Caki2 (cell line): ENCODE measurements around the gene FICD. TPM values are rescaled to one million over a fixed set of nuclear protein-coding genes. Genes with fewer than 3 reads are reported as not detected.
"Not testable (repeated sequence)": the region's sequence is repeated elsewhere in the genome, so short reads cannot be mapped to it uniquely, and the experiment has no call there.

Experiments
- DNase-seq: peaks from one replicate; pipeline ENCODE4 v3.0.0-alpha.2; 2015; ENCODE audit warnings: low read depth
- in situ Hi-C: cut with HindIII; loops from 2 replicates; pipeline ENCODE4 v1.10.0; 2016; ENCODE audit warnings: low sequenced_read_pairs, low pct_unique_long_range_greater_than_20kb, mixed read lengths
- total RNA-seq: library from RNA; depleted of rRNA; stranded (reverse); fragments of >200 nt; shearing (Covaris generic); gene quantifications from 2 replicates; pipeline ENCODE4 v1.2.3, GENCODE V29; 2014; ENCODE audit warnings: low replicate concordance; rRNA removed

The FICD gene
- total RNA-seq = 1.4 and 1.7 TPM in 2 replicates

- peak; percentile 97 for DNase-seq
- in situ Hi-C loops = no loop called here
These were observed at the start of gene FICD for GRCh38 chr12:108514973-108515814. Gene FICD, plus strand, starts transcription at chr12:108515277. Its CDS starts 1,696 bp downstream, at chr12:108516973.

DNA sequence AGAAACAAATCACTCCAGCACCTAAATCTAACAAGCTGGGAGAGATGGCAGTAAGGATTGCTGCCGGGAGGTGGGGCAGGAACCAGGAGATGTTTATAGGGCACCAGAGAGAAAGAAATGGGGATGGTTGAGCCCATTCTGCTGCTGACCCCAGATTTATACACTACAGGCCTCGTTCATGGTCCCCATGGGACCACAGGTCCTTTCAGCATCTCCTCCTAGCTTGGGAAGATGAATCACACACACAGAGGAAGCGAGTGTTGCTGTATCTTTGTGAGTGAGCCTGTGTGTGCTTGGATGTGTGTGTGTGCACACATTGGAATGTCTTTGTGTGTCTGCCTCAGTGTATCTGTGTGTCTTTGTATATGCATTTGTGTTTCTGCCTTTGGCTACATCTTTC is 49.7 kb upstream of the FICD start:
- in situ Hi-C loops = no loop called here
- DNase-seq = no peak

DNA sequence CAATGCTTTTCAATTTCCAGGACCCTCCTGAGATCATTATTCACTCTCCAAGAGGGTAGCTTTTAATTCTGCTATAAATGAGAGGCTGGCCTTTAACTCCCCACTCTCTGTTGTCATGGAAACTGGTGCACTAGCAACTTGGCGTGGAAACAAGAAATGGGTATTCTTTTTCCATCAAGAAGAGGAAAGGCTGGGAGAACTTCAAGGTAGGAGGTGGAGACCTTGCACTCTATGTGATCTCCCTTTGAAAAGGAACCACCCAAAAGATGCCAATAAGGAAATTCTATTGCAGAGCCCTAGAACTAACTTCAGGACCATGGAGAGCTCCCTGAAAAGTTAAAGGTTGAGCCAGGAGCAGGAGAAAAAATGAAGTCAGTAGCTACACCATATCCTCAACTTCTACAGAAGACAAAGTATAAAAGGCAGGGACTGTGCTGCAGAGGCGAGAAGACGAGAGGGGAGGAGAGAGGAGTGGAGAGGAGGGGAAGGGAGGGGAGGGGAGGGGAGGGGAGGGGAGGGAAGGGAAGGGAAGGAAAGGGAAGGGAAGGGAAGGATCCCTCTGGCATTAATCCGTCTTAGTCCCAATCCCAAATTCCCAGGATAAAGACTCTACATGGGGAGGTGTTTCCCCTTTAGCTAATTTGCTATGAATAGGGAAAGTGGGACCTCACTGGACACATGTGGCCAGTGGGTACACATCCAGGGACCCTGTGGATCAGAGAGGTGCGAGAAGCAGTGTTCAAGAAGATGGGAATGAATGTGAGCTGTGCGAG is 46.7 kb upstream of the FICD start:
- peak; percentile 30 for DNase-seq
- in situ Hi-C loops = no loop called here

DNA sequence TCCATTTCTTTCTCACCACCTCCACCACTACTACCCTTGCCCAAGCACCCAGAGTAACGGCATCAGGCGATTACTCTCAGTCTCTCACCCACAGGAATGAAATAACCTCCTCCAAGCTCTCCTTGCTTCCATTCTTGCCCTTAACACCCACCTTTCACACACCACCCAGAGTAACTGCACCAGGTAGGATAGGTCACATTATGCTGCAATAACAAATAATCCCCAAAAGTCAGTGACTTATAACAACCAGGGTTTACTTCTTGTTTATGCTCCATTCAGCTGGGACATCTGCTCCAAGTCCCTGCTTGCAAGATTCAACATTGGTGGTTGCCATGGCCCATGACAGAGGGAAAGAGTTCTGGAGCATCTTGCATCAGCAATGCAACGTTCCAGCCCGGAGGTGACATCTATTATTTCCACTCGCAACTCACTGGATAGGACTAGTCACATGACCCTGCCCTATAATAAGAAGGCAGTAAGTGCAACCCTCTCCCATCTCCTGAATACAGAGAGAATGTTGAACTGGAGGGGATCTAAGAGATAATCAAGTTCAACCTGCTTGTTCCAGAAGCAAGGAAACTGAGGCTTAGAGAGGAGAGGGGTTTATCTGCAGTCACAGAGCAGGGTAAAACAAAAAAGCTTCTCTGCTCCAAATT is 41.5 kb upstream of the FICD start:
- in situ Hi-C loops = no loop called here

GRCh38 chr12:108475396-108475795 is 39.7 kb upstream of the FICD start:
- in situ Hi-C loops = no loop called here
- DNase-seq = no peak

More for the DNA sequence above, 41.5 kb upstream of the FICD start:
- DNase-seq = no peak

DNA sequence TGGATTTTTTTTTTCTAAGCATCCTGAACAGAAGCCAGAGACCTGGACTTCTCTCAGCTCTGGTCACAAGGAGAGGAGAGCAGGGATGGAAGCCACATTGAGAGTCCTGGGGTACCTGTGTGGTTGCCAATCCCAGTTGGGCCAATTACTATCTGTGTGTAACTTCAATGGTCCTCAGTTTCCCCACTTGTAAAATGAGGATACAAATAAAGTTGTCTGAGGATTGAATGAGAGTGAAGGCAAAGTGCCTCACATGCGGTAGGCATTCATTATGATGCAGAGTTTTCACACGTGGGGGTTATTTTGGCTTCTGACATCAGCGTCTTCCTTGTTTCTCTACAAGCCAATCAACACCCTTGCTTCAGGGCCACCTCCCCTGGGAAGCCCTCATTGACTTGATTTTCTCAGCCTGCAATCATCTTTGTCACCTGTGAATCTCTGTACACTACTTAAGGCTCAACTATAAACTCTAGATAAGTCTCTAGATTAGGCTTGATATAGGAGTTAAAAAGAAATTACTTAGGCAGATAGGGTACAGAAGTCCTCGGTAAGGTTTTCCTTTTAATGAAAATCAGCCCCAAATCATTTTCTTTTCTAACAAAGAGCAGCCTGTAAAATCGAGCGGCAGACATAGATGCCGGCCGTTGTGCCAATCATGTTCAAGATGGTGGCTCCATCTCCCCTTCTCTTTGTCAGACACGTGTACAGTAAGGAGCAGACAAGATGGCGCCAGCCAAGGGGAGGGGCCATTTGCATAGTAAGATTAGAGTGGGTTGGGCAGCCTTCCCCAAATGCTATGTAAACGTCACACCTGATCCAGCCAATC is 37.8 kb upstream of the FICD start:
- DNase-seq = no peak
- in situ Hi-C loops = no loop called here

DNA sequence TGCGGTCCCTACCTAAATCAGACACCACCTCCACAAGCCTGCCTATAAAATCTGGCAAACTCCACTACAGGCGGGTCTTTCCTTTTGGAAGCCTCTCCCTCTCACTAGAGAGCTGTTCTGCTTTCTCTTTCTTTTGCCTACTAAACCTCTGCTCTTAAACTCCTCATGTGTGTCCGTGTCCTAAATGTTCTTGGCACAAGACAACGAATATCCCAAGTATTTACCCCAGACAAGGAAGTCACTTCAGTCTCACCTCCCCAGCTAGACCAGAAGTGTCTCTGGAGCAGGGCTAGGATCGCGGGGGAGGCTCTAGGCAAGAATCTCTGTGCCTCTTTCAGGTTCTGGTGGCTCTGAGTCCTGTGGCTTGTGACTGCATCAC is 37.2 kb upstream of the FICD start:
- in situ Hi-C loops = no loop called here
- no peak for DNase-seq

DNA sequence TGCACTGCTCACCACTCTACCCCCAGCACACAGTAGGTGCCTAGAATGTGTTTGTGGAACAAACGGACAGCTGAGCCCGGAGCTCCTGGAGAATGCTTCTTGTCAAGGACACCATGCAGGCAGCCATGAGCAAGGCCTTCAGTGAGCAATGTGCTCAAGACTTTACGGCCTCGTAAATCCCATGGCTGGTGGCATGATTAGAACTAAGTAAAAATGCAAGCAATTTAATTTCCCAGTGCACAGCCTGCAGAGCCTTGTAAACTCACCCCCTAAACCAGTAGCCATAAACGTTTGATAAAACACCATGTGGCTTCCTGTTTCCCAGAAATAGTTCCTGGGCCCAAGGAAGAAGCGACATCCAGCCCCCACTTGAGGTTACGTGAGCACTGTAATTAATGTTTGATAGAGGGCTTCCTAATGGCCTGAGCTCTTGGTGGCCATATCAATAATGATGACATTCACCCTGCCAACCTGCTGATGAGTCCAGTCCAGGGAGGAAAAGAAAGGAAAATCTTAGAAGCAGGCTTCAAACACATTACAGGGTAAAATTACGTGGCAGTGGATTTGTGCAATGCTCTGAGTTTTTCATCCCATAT is 36.4 kb upstream of the FICD start:
- no peak for DNase-seq
- in situ Hi-C loops = no loop called here

- in situ Hi-C loops = no loop called here
- DNase-seq = no peak
These were observed 35.6 kb upstream of the FICD start for GRCh38 chr12:108479364-108480070.

DNA sequence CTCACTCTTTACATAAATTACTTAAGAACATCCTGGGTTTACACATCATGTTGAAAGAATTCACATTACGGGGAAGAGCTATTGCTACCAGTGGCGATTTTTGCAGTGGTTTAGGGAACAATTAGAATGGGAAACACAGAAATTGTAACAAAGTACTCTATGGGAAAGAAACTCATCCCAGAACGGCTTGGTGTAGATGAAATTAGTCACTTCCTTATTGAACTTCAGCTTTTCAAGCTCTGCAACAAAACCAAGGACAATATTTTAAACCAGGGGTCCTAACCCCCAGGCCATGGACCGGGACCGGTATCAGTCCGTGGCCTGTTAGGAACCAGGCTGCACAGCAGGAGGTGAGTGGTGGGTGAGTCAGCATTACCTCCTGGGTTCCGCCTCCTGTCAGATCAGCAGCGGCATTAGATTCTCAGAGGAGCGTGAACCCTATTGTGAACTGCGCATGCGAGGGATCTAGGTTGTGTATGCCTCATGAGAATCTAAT is 32.3 kb upstream of the FICD start:
- peak; percentile 20 for DNase-seq
- in situ Hi-C loops = no loop called here

DNA sequence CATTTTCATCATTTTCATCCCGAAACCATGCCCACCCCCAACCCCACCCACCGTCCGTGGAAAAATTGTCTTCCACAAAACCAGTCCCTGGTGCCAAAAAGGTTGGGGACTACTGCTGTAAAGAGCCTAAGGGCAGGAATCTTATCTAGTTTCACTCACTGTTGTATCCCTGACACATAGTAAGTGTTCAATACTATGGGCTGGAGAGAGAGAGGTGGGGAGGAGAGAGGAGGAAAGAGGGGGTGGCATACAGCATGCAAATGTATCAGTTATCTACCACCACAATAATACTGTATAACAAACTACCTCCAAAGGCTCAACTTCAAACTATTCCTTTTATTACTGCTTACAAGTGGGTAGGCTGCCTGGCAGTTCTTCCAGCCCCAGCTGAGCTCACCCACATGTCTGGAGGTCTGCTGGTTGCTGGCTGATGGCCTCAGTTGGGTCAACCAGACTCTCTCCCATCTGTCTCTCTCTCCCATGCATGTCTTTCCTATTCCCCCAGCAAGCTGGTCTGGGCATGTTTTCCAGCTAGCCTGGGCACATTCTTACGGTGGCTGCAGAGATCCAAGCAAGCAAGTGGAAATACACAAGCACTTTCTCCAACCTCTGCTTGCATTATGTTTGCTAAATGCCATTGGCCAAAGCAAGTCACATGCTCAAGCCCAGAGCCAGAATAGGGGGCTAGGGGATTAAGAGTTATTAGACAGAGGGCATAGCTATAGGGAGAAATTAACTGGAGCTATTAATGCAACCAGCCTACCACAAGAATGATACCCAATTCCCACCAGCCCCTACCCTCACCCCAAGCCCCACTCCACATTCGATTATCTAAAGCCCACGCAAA is 31.6 kb upstream of the FICD start:
- in situ Hi-C loops = no loop called here
- DNase-seq = no peak

DNA sequence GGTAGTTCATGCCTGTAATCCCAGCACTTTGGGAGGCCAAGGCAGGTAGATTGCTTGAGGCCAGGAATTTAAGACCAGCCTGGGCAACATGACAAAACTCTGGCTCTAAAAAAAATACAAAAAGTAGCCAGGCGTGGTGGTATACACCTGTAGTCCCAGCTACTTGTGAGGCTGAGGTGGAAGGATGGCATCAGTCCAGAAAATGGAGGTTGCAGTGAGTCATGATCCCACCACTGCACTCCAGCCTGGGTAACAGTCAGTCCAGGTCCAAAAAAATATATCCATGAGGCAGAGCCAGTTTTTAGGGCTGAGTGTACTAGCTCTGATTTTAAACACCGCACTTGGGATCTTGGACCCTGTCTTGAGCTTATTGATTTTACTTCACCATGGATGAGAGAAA is 30.6 kb upstream of the FICD start:
- in situ Hi-C loops = no loop called here
- no peak for DNase-seq

- in situ Hi-C loops = no loop called here
These were observed 30.2 kb upstream of the FICD start for GRCh38 chr12:108484845-108485244.

DNA sequence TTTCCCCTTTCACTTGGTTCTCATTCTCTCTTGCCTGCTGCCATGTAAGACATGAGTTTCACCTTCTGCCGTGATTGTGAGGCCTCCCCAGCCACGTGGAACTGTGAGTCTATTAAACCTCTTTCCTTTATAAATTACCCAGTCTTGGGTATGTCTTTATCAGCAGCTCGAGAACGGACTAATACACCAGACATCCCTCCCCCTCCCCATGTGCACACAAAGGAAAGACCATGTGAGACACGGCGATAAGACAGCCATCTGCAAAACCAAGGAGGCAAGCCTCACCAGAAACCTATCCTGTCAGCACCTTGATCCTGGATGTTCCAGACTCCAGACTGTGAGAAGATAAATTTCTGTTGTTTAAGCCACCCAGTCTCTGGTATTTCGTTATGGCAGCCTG is 29.7 kb upstream of the FICD start:
- in situ Hi-C loops, DNase-seq: not testable (repeated sequence)

More at GRCh38 chr12:108484845-108485244, 30.2 kb upstream of the FICD start:
- DNase-seq = no peak

- DNase-seq, in situ Hi-C loops: not testable (repeated sequence)
These were observed 28.0 kb upstream of the FICD start for GRCh38 chr12:108487029-108487428.

GRCh38 chr12:108491256-108491655 is 23.8 kb upstream of the FICD start:
- in situ Hi-C loops = no loop called here
- DNase-seq = no peak
